ENCODE measurements around the gene SLC6A13. TPM values are rescaled to one million over a fixed set of nuclear protein-coding genes. Genes with fewer than 3 reads are reported as not detected.

Gene SLC6A13
- total RNA-seq, 2 donors from 2014 or later: 0.54 TPM; not detected in 1

GRCh38 chr12:256225-256624, 6.4 kb downstream of the SLC6A13 start:
- Histone ChIP-seq H3K27me3 (replicated peaks; ENCODE audit: insufficient read depth) (no peaks in the 10 kb centered on the region), H3K4me3 (no peak overlapping the region), H3K4me1 (ENCODE audit: control insufficient read depth in 1 of 2, low read depth in 2 of 2) (no peaks in the 10 kb centered on the region), H3K36me3 (no peaks in the 10 kb centered on the region), H3K9me3 (no peaks in the 10 kb centered on the region), H3K27ac (no peak overlapping the region)
- ATAC-seq (ENCODE audit: insufficient number of reproducible peaks, low FRiP score, low read depth) (no peak), DNase-seq (ENCODE audit: low spot score) (no peak)
- no peak for TF ChIP-seq CTCF (IDR thresholded peaks at IDR 0.05)

- no peaks in the 10 kb centered on the region for H3K4me1 ChIP-seq (ENCODE audit: control insufficient read depth in 1 of 2, low read depth in 2 of 2)
- H3K36me3 ChIP-seq: no peaks in the 10 kb centered on the region
- DNase-seq (ENCODE audit: low spot score): no peak
- no peaks in the 10 kb centered on the region for H3K27me3 ChIP-seq (replicated peaks; ENCODE audit: insufficient read depth)
- H3K27ac ChIP-seq: no peak overlapping the region
- no peaks in the 10 kb centered on the region for H3K9me3 ChIP-seq
- ATAC-seq (ENCODE audit: insufficient number of reproducible peaks, low FRiP score, low read depth): no peak
- TF ChIP-seq CTCF (IDR thresholded peaks at IDR 0.05): no peak
- no peak overlapping the region for H3K4me3 ChIP-seq
These were observed 7.7 kb downstream of the SLC6A13 start for GRCh38 chr12:254912-255311.

- TF ChIP-seq CTCF (IDR thresholded peaks at IDR 0.05): no peak
- no peaks in the 10 kb centered on the region for H3K36me3 ChIP-seq
- no peak for DNase-seq (ENCODE audit: low spot score)
These were observed 8.6 kb downstream of the SLC6A13 start for GRCh38 chr12:254039-254438.

GRCh38 chr12:253116-253831, 9.4 kb downstream of the SLC6A13 start:
- Histone ChIP-seq H3K4me1 (ENCODE audit: control insufficient read depth in 1 of 2, low read depth in 2 of 2) (no peaks in the 10 kb centered on the region), H3K9me3 (no peaks in the 10 kb centered on the region), H3K4me3 (no peak overlapping the region), H3K36me3 (no peaks in the 10 kb centered on the region), H3K27me3 (replicated peaks; ENCODE audit: insufficient read depth) (no peaks in the 10 kb centered on the region), H3K27ac (no peak overlapping the region)
- DNase-seq (ENCODE audit: low spot score): no peak
- no peak for ATAC-seq (ENCODE audit: insufficient number of reproducible peaks, low FRiP score, low read depth)
- TF ChIP-seq CTCF (IDR thresholded peaks at IDR 0.05): no peak

More at GRCh38 chr12:254039-254438, 8.6 kb downstream of the SLC6A13 start:
- Histone ChIP-seq H3K4me1 (ENCODE audit: control insufficient read depth in 1 of 2, low read depth in 2 of 2) (no peaks in the 10 kb centered on the region), H3K9me3 (no peaks in the 10 kb centered on the region), H3K27me3 (replicated peaks; ENCODE audit: insufficient read depth) (no peaks in the 10 kb centered on the region), H3K27ac (no peak overlapping the region), H3K4me3 (no peak overlapping the region)
- ATAC-seq (ENCODE audit: insufficient number of reproducible peaks, low FRiP score, low read depth): no peak

GRCh38 chr12:252636-253035, 10.0 kb downstream of the SLC6A13 start:
- H3K36me3 ChIP-seq: no peaks in the 10 kb centered on the region
- H3K9me3 ChIP-seq: peaks cover 6% of the 10 kb centered on the region
- H3K4me1 ChIP-seq (ENCODE audit: control insufficient read depth in 1 of 2, low read depth in 2 of 2): no peaks in the 10 kb centered on the region
- no peak overlapping the region for H3K4me3 ChIP-seq
- TF ChIP-seq CTCF (IDR thresholded peaks at IDR 0.05): no peak
- ATAC-seq (ENCODE audit: insufficient number of reproducible peaks, low FRiP score, low read depth) (no peak), DNase-seq (ENCODE audit: low spot score) (no peak)
- H3K27ac ChIP-seq: no peak overlapping the region
- no peaks in the 10 kb centered on the region for H3K27me3 ChIP-seq (replicated peaks; ENCODE audit: insufficient read depth)
